ENCODE results near the gene RCAN1. TPM values are rescaled to one million over a fixed set of nuclear protein-coding genes. Genes with fewer than 3 reads are reported as not detected.
A peak's percentile ranks its signal among the peaks of the same experiment; 100 is the strongest.

Gene RCAN1
- total and polyA plus RNA-seq, 9 donors = 22.0 to 62.7 (median 32.1) TPM

- WGBS (ENCODE audit: insufficient coverage) = 20% methylated on average over 10 of the region's 19 CpGs
- Histone ChIP-seq H3K36me3 (ENCODE audit: control insufficient read depth, insufficient read depth, low read length) (no peaks in the 10 kb centered on the region), H3K27ac (ENCODE audit: low read length) (no peak overlapping the region), H3K4me3 (ENCODE audit: low read length) (no peak overlapping the region), H3K9me3 (replicated peaks; ENCODE audit: control insufficient read depth, low read depth, low read length) (no peaks in the 10 kb centered on the region), H3K27me3 (ENCODE audit: control insufficient read depth, insufficient read depth, low read length) (no peaks in the 10 kb centered on the region), H3K4me1 (ENCODE audit: control insufficient read depth, insufficient read depth, low read length) (peaks cover 2% of the 10 kb centered on the region)
- DNase-seq = peak; percentile 82
Measured at GRCh38 chr21:34603002-34603709, 11.8 kb downstream of the RCAN1 start.

GRCh38 chr21:34602061-34602460, 12.9 kb downstream of the RCAN1 start:
- 81% methylated on average over 3 of the region's 4 CpGs for WGBS (ENCODE audit: insufficient coverage)
- H3K36me3 ChIP-seq (ENCODE audit: control insufficient read depth, insufficient read depth, low read length) = no peaks in the 10 kb centered on the region

DNA sequence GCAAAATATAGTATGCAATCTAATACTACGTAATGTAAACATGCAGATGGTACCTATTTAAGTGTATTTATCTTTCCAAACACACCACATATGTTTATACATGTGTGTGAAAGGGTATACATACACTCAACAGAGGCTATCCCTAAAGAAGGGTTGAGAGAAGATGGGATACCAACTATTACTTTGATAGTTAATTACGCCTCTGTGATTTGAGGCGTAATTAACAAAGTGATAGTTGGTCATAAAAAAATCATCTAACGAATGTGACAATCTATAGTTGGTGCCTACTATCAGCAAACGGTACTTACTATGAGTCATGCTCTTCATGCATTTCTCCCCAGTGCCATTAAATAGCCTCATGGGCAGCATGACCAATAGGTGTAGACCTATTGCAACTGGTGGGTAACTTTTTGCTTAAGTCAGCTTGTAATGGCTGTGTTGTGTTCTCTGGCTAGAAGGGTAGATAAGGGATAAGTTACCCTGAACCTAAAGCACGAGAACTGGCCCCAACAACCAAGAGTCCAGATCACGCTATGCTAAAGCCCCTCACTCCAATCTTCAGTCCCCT, 15.3 kb downstream of the RCAN1 start:
- Histone ChIP-seq H3K9me3 (replicated peaks; ENCODE audit: control insufficient read depth, low read depth, low read length) (no peaks in the 10 kb centered on the region), H3K27ac (ENCODE audit: low read length) (no peak overlapping the region), H3K4me1 (ENCODE audit: control insufficient read depth, insufficient read depth, low read length) (peaks cover 4% of the 10 kb centered on the region), H3K27me3 (ENCODE audit: control insufficient read depth, insufficient read depth, low read length) (no peaks in the 10 kb centered on the region), H3K4me3 (ENCODE audit: low read length) (no peak overlapping the region), H3K36me3 (ENCODE audit: control insufficient read depth, insufficient read depth, low read length) (no peaks in the 10 kb centered on the region)
- no peak for DNase-seq
- 83% methylated on average over 1 of the region's 7 CpGs for WGBS (ENCODE audit: insufficient coverage)

More at GRCh38 chr21:34602061-34602460, 12.9 kb downstream of the RCAN1 start:
- no peak for DNase-seq
- H3K9me3 ChIP-seq (replicated peaks; ENCODE audit: control insufficient read depth, low read depth, low read length) = no peaks in the 10 kb centered on the region
- H3K4me3 ChIP-seq (ENCODE audit: low read length) = no peak overlapping the region
- no peaks in the 10 kb centered on the region for H3K27me3 ChIP-seq (ENCODE audit: control insufficient read depth, insufficient read depth, low read length)
- peaks cover 2% of the 10 kb centered on the region for H3K4me1 ChIP-seq (ENCODE audit: control insufficient read depth, insufficient read depth, low read length)
- no peak overlapping the region for H3K27ac ChIP-seq (ENCODE audit: low read length)

DNA sequence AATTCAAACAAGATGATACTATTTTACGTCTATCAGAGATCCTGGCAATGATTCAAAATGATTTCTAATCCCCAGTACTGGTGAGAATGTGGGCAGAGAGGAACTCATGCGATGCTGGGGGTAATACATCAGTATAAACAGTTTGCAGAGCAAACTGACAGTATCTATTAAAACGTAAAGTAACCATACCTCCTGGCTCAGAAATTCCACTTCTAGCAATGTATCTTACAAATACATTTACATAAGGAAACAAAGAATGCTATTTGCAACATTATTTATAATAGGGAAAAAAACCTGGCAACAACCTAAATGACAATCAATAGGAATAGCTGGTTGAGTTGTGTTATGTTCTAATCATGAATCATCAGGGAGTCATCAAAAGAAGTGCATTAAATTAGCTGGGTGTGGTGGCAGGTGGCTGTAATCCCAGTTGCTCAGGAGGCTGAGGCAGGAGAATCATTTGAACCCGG, 15.9 kb downstream of the RCAN1 start:
- H3K36me3 ChIP-seq (ENCODE audit: control insufficient read depth, insufficient read depth, low read length) = no peaks in the 10 kb centered on the region
- DNase-seq = no peak
- no peaks in the 10 kb centered on the region for H3K27me3 ChIP-seq (ENCODE audit: control insufficient read depth, insufficient read depth, low read length)
- no peak overlapping the region for H3K4me3 ChIP-seq (ENCODE audit: low read length)
- no peaks in the 10 kb centered on the region for H3K9me3 ChIP-seq (replicated peaks; ENCODE audit: control insufficient read depth, low read depth, low read length)
- no peak overlapping the region for H3K27ac ChIP-seq (ENCODE audit: low read length)
- H3K4me1 ChIP-seq (ENCODE audit: control insufficient read depth, insufficient read depth, low read length) = peaks cover 5% of the 10 kb centered on the region
- no CpG with 5 or more reads among the region's 4 CpGs for WGBS (ENCODE audit: insufficient coverage)

- H3K27me3 ChIP-seq (ENCODE audit: control insufficient read depth, insufficient read depth, low read length) = no peaks in the 10 kb centered on the region
- H3K36me3 ChIP-seq (ENCODE audit: control insufficient read depth, insufficient read depth, low read length) = no peaks in the 10 kb centered on the region
- no peak overlapping the region for H3K4me3 ChIP-seq (ENCODE audit: low read length)
- 75% methylated on average over 2 of the region's 5 CpGs for WGBS (ENCODE audit: insufficient coverage)
- DNase-seq = no peak
- H3K4me1 ChIP-seq (ENCODE audit: control insufficient read depth, insufficient read depth, low read length) = peaks cover 14% of the 10 kb centered on the region
- H3K27ac ChIP-seq (ENCODE audit: low read length) = no peak overlapping the region
- no peaks in the 10 kb centered on the region for H3K9me3 ChIP-seq (replicated peaks; ENCODE audit: control insufficient read depth, low read depth, low read length)
Measured at GRCh38 chr21:34597406-34597805, 17.5 kb downstream of the RCAN1 start.

GRCh38 chr21:34596561-34597271, 18.2 kb downstream of the RCAN1 start:
- peaks cover 21% of the 10 kb centered on the region for H3K4me1 ChIP-seq (ENCODE audit: control insufficient read depth, insufficient read depth, low read length)
- no peak for DNase-seq
- no peaks in the 10 kb centered on the region for H3K36me3 ChIP-seq (ENCODE audit: control insufficient read depth, insufficient read depth, low read length)
- 91% methylated on average over 13 of the region's 18 CpGs for whole genome bisulfite sequencing (ENCODE audit: insufficient coverage)
- H3K9me3 ChIP-seq (replicated peaks; ENCODE audit: control insufficient read depth, low read depth, low read length) = no peaks in the 10 kb centered on the region
- H3K27ac ChIP-seq (ENCODE audit: low read length) = no peak overlapping the region
- no peaks in the 10 kb centered on the region for H3K27me3 ChIP-seq (ENCODE audit: control insufficient read depth, insufficient read depth, low read length)
- no peak overlapping the region for H3K4me3 ChIP-seq (ENCODE audit: low read length)

DNA sequence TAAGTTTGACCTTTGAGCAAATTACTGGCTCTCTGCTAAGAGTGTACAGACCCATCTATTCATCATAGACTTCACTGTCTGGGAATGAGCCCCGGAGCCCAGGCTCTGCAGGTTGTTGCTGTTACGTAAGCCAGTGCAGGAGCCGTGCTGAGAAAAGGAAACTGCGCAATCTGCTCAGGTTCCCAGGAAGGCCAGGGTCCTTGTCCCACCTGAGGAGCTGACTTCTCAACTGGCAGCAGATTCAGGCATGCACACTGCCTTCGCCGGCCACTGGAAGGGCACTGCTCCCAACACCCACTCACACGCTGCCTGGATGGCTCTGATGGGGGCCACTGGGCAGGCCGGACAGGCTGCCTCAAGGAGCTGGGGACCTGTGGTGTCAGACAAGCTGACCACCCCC, 19.5 kb downstream of the RCAN1 start:
- H3K9me3 ChIP-seq (replicated peaks; ENCODE audit: control insufficient read depth, low read depth, low read length) = no peaks in the 10 kb centered on the region
- H3K27ac ChIP-seq (ENCODE audit: low read length) = no peak overlapping the region
- no peaks in the 10 kb centered on the region for H3K36me3 ChIP-seq (ENCODE audit: control insufficient read depth, insufficient read depth, low read length)
- peaks cover 28% of the 10 kb centered on the region for H3K4me1 ChIP-seq (ENCODE audit: control insufficient read depth, insufficient read depth, low read length)
- DNase-seq = no peak
- WGBS (ENCODE audit: insufficient coverage) = 78% methylated on average over 7 of the region's 8 CpGs
- H3K27me3 ChIP-seq (ENCODE audit: control insufficient read depth, insufficient read depth, low read length) = peaks cover 2% of the 10 kb centered on the region
- no peak overlapping the region for H3K4me3 ChIP-seq (ENCODE audit: low read length)

DNA sequence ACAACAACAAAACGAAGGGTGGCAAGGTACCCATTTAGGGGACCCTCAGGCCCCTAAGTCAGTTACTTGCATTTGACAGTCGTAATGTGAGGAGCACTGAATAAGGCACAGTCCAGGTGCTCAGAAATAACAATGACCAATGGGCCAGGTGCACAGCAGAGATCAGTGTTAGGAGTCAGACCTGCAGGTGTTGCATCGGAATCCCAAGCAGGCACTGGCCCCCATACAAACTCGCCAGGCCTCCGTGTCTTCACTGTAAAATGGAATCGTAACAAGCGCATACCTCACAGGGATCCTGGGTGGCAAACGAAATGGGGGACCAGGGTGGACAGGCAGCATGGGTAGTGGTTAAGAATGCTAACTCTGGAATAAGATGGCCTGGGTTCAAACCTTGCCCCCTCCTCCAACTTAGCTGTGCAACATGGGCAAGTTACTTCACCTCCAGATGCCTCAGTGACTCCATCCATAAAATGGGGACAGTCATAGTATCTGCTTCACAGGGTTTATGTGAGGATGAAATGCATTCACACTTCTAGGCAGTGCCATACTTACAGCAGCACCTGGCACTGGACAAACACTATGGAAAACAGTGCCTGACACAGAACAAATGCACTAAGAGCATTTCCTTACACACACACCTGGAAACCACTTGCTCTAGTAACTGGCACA, 20.2 kb downstream of the RCAN1 start:
- no peak overlapping the region for H3K27ac ChIP-seq (ENCODE audit: low read length)
- 77% methylated on average over 8 of the region's 8 CpGs for WGBS (ENCODE audit: insufficient coverage)
- DNase-seq = no peak
- no peak overlapping the region for H3K4me3 ChIP-seq (ENCODE audit: low read length)
- no peaks in the 10 kb centered on the region for H3K9me3 ChIP-seq (replicated peaks; ENCODE audit: control insufficient read depth, low read depth, low read length)
- H3K27me3 ChIP-seq (ENCODE audit: control insufficient read depth, insufficient read depth, low read length) = peaks cover 2% of the 10 kb centered on the region
- H3K36me3 ChIP-seq (ENCODE audit: control insufficient read depth, insufficient read depth, low read length) = no peaks in the 10 kb centered on the region
- H3K4me1 ChIP-seq (ENCODE audit: control insufficient read depth, insufficient read depth, low read length) = peaks cover 29% of the 10 kb centered on the region

DNA sequence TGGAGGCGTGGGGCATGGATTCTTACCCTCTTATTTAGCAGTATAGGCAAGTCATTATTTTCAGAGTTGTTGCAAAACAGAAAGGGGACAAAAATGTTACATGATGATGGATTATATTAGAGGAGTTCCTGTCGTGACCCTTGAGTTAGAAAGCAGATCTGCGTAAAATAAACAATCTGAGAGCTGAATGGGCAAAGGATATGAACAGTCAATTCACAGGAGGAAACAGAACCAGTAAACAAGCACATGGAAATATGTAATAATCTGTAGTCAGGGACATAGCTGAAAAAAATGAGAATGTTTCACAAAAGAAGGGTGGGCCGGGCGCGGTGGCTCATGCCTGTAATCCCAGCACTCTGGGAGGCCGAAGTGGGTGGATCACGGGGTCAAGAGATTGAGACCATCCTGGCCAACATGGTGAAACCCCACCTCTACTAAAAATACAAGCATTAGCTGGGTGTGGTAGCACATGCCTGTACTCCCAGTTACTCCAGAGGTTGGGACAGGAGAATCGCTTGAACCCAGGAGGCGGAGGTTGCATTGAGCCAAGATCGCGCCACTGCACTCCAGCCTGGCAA, 20.9 kb downstream of the RCAN1 start:
- peaks cover 2% of the 10 kb centered on the region for H3K27me3 ChIP-seq (ENCODE audit: control insufficient read depth, insufficient read depth, low read length)
- H3K4me1 ChIP-seq (ENCODE audit: control insufficient read depth, insufficient read depth, low read length) = peaks cover 29% of the 10 kb centered on the region
- no peak overlapping the region for H3K27ac ChIP-seq (ENCODE audit: low read length)
- H3K9me3 ChIP-seq (replicated peaks; ENCODE audit: control insufficient read depth, low read depth, low read length) = no peaks in the 10 kb centered on the region
- H3K4me3 ChIP-seq (ENCODE audit: low read length) = no peak overlapping the region
- 68% methylated on average over 2 of the region's 12 CpGs for WGBS (ENCODE audit: insufficient coverage)
- no peaks in the 10 kb centered on the region for H3K36me3 ChIP-seq (ENCODE audit: control insufficient read depth, insufficient read depth, low read length)
- no peak for DNase-seq

DNA sequence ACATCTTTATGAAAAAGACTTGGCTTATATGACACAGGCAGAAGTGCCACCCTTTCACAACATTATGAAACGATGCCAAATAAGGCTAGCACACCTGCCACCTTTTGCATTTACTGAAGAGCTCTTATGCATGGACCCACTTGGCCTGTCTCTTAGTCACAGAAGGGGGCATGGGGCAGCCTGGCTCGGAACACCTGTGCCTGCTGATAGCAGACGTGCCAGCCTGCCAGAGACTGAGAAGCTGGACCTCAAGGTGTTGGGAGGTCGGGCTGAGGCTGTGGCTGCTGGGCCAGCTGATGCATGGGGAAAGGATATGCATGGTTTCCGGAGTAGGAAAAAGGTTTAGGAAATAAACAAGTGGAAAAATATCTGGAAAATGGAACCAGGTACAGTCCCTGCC, 21.5 kb downstream of the RCAN1 start:
- WGBS (ENCODE audit: insufficient coverage) = 91% methylated on average over 4 of the region's 5 CpGs
- Histone ChIP-seq H3K36me3 (ENCODE audit: control insufficient read depth, insufficient read depth, low read length) (no peaks in the 10 kb centered on the region), H3K27me3 (ENCODE audit: control insufficient read depth, insufficient read depth, low read length) (peaks cover 2% of the 10 kb centered on the region), H3K9me3 (replicated peaks; ENCODE audit: control insufficient read depth, low read depth, low read length) (no peaks in the 10 kb centered on the region), H3K27ac (ENCODE audit: low read length) (no peak overlapping the region), H3K4me3 (ENCODE audit: low read length) (no peak overlapping the region), H3K4me1 (ENCODE audit: control insufficient read depth, insufficient read depth, low read length) (peaks cover 29% of the 10 kb centered on the region)
- DNase-seq = no peak

Data from muscle of leg (tissue), 11 donors.